ENCODE results near the gene IQSEC1. TPM values are rescaled to one million over a fixed set of nuclear protein-coding genes. Genes with fewer than 3 reads are reported as not detected.

The IQSEC1 gene
- total and polyA plus RNA-seq, 9 of the 15 experiments (the other 6 are each of a cell fraction or from before 2014, with no cell fraction given) = 0.56 to 39.0 (median 6.8) TPM

- Histone ChIP-seq H3K4me1 (replicated peaks in 1 of 2; ENCODE audit: control insufficient read depth in 2 of 2, insufficient read depth in 2 of 2, low read length in 2 of 2) (peaks cover 0 to 39% of the 10 kb centered on the region in 2 experiments; a peak in 2 of 5 replicates), H2AFZ (ENCODE audit: low read depth, low read length) (no peak overlapping the region), H3K9me3 (replicated peaks; ENCODE audit: control insufficient read depth, insufficient read depth, low read depth, low read length) (no peaks in the 10 kb centered on the region), H3K4me3 (no peak overlapping the region), H3K9ac (ENCODE audit: insufficient read depth in 1 of 2, low read depth in 2 of 2, low read length in 2 of 2) (no peak overlapping the region), H3K27me3 (ENCODE audit: control insufficient read depth in 2 of 2, insufficient read depth in 2 of 2, low read length in 2 of 2) (peaks cover 11 to 23% of the 10 kb centered on the region in 2 experiments; a peak in 4 of 5 replicates), H3K9me1 (ENCODE audit: control insufficient read depth, insufficient read depth, low read length) (no peaks in the 10 kb centered on the region), H3K36me3 (ENCODE audit: control insufficient read depth, insufficient read depth, low read length) (no peaks in the 10 kb centered on the region), H4K20me1 (replicated peaks; ENCODE audit: control insufficient read depth, insufficient read depth, low read length) (peaks cover 9% of the 10 kb centered on the region; the same call in 1 of the 2 replicates), H3K4me2 (ENCODE audit: insufficient read depth, low read length) (no peak overlapping the region), H3K27ac (ENCODE audit: extremely low read depth, low read depth, low read length) (no peak overlapping the region), H3K79me2 (ENCODE audit: control insufficient read depth, insufficient read depth, low read length) (no peaks in the 10 kb centered on the region)
- 14% methylated on average over 5 of the region's 5 CpGs for WGBS (ENCODE audit: insufficient coverage, low coverage, missing lambda C conversion rate)
- FAIRE-seq (no peak), ATAC-seq (no peak), DNase-seq (ENCODE audit: extremely low read depth in 1 of 4, low spot score in 3 of 4) (no peak)
- in situ Hi-C loops (cut with MboI) (no loop called here), intact Hi-C loops (cut with micrococcal nuclease) (no loop called here)
- TF ChIP-seq MYC (IDR thresholded peaks at IDR 0.05; ENCODE audit: low read depth, low read length) (no peak), MYC (CRISPR knock-in tag; IDR thresholded peaks at IDR 0.05; ENCODE audit: borderline replicate concordance, low read depth) (no peak), POLR3A (IDR thresholded peaks at IDR 0.05; ENCODE audit: borderline replicate concordance, extremely low read depth, insufficient read depth, insufficient read length) (no peak), THRAP3 (IDR thresholded peaks at IDR 0.05; ENCODE audit: borderline replicate concordance) (no peak), SIN3A (IDR thresholded peaks at IDR 0.05; ENCODE audit: borderline replicate concordance in 2 of 2, control insufficient read depth in 1 of 2, low read depth in 2 of 2, low read length in 2 of 2) (no peak), GABPA (tag; conservative IDR thresholded peaks at IDR 0.05; ENCODE audit: low read depth) (no peak), U2AF1 (optimal IDR thresholded peaks at IDR 0.05; ENCODE audit: low read depth, low read length) (no peak), GTF2F1 (IDR thresholded peaks at IDR 0.05; ENCODE audit: low read depth, low read length) (no peak), IFI16 (CRISPR knock-in tag; IDR thresholded peaks at IDR 0.05) (no peak), RCOR1 (IDR thresholded peaks at IDR 0.05; ENCODE audit: borderline replicate concordance in 1 of 2, low read depth in 2 of 2, low read length in 2 of 2) (no peak), MEF2D (tag; conservative IDR thresholded peaks at IDR 0.05; ENCODE audit: low read depth) (no peak), SETDB1 (IDR thresholded peaks at IDR 0.05; ENCODE audit: low read length) (no peak), PRMT5 (CRISPR knock-in tag; IDR thresholded peaks at IDR 0.05) (no peak), ILK (tag; IDR thresholded peaks at IDR 0.05; ENCODE audit: borderline replicate concordance, low read depth) (no peak), PTTG1 (tag; IDR thresholded peaks at IDR 0.05; ENCODE audit: low read depth) (no peak)
- POLR2A ChIA-PET = interaction anchor here (0.6 to 1.7 kb wide), 5 partner anchors 9 to 1389 kb away, joined by 3 to 6 read pairs (median 3); no protein-coding TSS in a partner anchor
- BruUV-seq (replicated peaks) = no TSS peak
- CTCF ChIA-PET (ENCODE audit: low intra/inter-chr PET ratio) = no interaction called here
Observed at GRCh38 chr3:13023235-13023970, 49.8 kb downstream of the IQSEC1 start.
